Measurements from ENCODE around the gene NLRC3. TPM values are rescaled to one million over a fixed set of nuclear protein-coding genes. Genes with fewer than 3 reads are reported as not detected.

The NLRC3 gene
- polyA plus RNA-seq, 1 of the 3 experiments (the other 2 are of a cell fraction): not detected

DNA sequence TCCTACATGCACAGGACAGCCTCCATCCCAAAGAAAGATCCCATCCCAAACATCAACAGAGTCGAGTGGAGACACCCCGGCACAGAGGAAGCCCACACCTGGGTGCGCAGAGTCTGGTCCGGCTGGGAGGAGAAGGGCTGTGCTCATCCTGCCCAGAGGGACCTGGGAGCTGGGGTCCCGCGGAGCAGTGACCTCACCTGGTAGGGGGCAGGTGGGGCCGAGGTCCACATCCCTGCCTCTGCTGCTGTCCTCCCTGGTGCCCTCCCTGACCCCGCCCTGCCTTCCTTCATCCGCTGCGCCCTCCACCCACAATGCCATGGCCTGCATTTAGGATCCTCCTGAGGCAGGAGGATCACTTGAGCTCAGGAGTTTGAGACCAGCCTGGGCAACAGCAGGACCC lies 84.8 kb downstream of the NLRC3 start (continued):
- TF ChIP-seq, protein P1, sequence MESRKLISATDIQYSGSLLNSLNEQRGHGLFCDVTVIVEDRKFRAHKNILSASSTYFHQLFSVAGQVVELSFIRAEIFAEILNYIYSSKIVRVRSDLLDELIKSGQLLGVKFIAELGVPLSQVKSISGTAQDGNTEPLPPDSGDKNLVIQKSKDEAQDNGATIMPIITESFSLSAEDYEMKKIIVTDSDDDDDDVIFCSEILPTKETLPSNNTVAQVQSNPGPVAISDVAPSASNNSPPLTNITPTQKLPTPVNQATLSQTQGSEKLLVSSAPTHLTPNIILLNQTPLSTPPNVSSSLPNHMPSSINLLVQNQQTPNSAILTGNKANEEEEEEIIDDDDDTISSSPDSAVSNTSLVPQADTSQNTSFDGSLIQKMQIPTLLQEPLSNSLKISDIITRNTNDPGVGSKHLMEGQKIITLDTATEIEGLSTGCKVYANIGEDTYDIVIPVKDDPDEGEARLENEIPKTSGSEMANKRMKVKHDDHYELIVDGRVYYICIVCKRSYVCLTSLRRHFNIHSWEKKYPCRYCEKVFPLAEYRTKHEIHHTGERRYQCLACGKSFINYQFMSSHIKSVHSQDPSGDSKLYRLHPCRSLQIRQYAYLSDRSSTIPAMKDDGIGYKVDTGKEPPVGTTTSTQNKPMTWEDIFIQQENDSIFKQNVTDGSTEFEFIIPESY (IDR thresholded peaks at IDR 0.05; ENCODE audit: borderline replicate concordance, low read depth): no peak
- TF ChIP-seq EZH2phosphoT487 (IDR thresholded peaks at IDR 0.05; ENCODE audit: borderline replicate concordance, low read depth): no peak
- no peak for TF ChIP-seq ELF1 (IDR thresholded peaks at IDR 0.05)
- TF ChIP-seq, protein P2, sequence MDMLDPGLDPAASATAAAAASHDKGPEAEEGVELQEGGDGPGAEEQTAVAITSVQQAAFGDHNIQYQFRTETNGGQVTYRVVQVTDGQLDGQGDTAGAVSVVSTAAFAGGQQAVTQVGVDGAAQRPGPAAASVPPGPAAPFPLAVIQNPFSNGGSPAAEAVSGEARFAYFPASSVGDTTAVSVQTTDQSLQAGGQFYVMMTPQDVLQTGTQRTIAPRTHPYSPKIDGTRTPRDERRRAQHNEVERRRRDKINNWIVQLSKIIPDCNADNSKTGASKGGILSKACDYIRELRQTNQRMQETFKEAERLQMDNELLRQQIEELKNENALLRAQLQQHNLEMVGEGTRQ (IDR thresholded peaks at IDR 0.05; ENCODE audit: borderline replicate concordance, low read depth, low read length): no peak
- no peak for TF ChIP-seq POLR2AphosphoS5 (IDR thresholded peaks at IDR 0.05; ENCODE audit: low read depth, low read length)

- Histone ChIP-seq H3K27ac (ENCODE audit: low read depth in 2 of 2, low read length in 1 of 2) (no peak overlapping the region), H3K4me3 (ENCODE audit: low read depth in 2 of 2, low read length in 1 of 2) (no peak overlapping the region), H2AFZ (ENCODE audit: low read depth) (no peak overlapping the region), H3K9ac (no peak overlapping the region), H3K27me3 (ENCODE audit: insufficient read depth) (no peaks in the 10 kb centered on the region), H4K20me1 (ENCODE audit: insufficient read depth) (no peaks in the 10 kb centered on the region), H3K4me2 (no peak overlapping the region), H3K36me3 (replicated peaks in 1 of 2; ENCODE audit: control insufficient read depth in 1 of 2, insufficient read depth in 2 of 2, low read length in 1 of 2) (peaks cover 0 to 17% of the 10 kb centered on the region in 2 experiments), H3K9me2 (no peaks in the 10 kb centered on the region), H3K4me1 (ENCODE audit: control insufficient read depth in 1 of 2, insufficient read depth in 2 of 2, low read depth in 1 of 2, low read length in 1 of 2) (peaks cover 0 to 3% of the 10 kb centered on the region in 2 experiments; a peak in 1 of 4 replicates), H3K79me2 (ENCODE audit: insufficient read depth) (no peaks in the 10 kb centered on the region), H3K9me3 (no peaks in the 10 kb centered on the region), H3F3A (replicated peaks; ENCODE audit: insufficient read depth) (no peaks in the 10 kb centered on the region)
- no peak for TF ChIP-seq EP300 (IDR thresholded peaks at IDR 0.05; ENCODE audit: borderline replicate concordance in 1 of 2, low read depth in 1 of 2, low read length in 1 of 2)
- TF ChIP-seq FOSL2 (IDR thresholded peaks at IDR 0.05; ENCODE audit: borderline replicate concordance, low read depth): no peak
- TF ChIP-seq, protein P3, sequence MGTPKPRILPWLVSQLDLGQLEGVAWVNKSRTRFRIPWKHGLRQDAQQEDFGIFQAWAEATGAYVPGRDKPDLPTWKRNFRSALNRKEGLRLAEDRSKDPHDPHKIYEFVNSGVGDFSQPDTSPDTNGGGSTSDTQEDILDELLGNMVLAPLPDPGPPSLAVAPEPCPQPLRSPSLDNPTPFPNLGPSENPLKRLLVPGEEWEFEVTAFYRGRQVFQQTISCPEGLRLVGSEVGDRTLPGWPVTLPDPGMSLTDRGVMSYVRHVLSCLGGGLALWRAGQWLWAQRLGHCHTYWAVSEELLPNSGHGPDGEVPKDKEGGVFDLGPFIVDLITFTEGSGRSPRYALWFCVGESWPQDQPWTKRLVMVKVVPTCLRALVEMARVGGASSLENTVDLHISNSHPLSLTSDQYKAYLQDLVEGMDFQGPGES (IDR thresholded peaks at IDR 0.05; ENCODE audit: low read depth, low read length): no peak
- TF ChIP-seq RAD21 (IDR thresholded peaks at IDR 0.05; ENCODE audit: low read length): 0 out of 2 replicates have a peak, but pooled peaks have one; percentile 13
- TF ChIP-seq PBX3 (IDR thresholded peaks at IDR 0.05): no peak
- 71% methylated on average over 11 of the region's 17 CpGs for WGBS (ENCODE audit: low lambda C conversion rate)
- CTCF ChIA-PET: no interaction called here
- DNase-seq: no peak
- POLR2A ChIA-PET: no interaction called here
These were observed 86.1 kb downstream of the NLRC3 start for GRCh38 chr16:3490911-3491629.

Other genes starting within 250 kb of the NLRC3 start
- gene OR2C1, start 221.5 kb downstream of the NLRC3 start, polyA plus RNA-seq (2012; rRNA removed): not detected in 2 replicates
- gene ZSCAN32, start 176.4 kb downstream of the NLRC3 start, polyA plus RNA-seq (2012; rRNA removed): 10.8 and 17.7 TPM in 2 replicates
- gene ZNF174, start 176.2 kb downstream of the NLRC3 start, polyA plus RNA-seq (2012; rRNA removed): 10.5 and 12.9 TPM in 2 replicates
- 1.1 and 1.3 TPM in 2 replicates for gene ZNF597, start 133.9 kb downstream of the NLRC3 start, polyA plus RNA-seq (2012; rRNA removed)
- gene NAA60, start 133.7 kb downstream of the NLRC3 start, polyA plus RNA-seq (2012; rRNA removed): 17.2 and 21.5 TPM in 2 replicates
- not detected in 2 replicates for gene C16orf90, start 81.9 kb downstream of the NLRC3 start, polyA plus RNA-seq (2012; rRNA removed)
- 18.0 and 19.5 TPM in 2 replicates for gene CLUAP1, start 76.4 kb downstream of the NLRC3 start, polyA plus RNA-seq (2012; rRNA removed)
- 1.9 and 2.1 TPM in 2 replicates for gene SLX4, start 34.2 kb upstream of the NLRC3 start, polyA plus RNA-seq (2012; rRNA removed)
- 19.8 and 27.2 TPM in 2 replicates for gene DNASE1, start 77.3 kb upstream of the NLRC3 start, polyA plus RNA-seq (2012; rRNA removed)
- gene TRAP1, start 140.1 kb upstream of the NLRC3 start, polyA plus RNA-seq (2012; rRNA removed): 129 and 133 TPM in 2 replicates